Stimulated activated CD8-positive, alpha-beta memory T cell treated with anti-CD3 and anti-CD28 coated beads, Interleukin-4, amount 100 ng/mL, for 1 hour (primary cell): Measurements from ENCODE around the gene NAPA.

Source experiments
- DNase-seq, 2 donors: peaks; one replicate each; pipeline ENCODE4 v3.0.0-alpha.2; 2020; ENCODE audit warnings: low read depth in 2 of 2, low spot score in 1 of 2

The NAPA gene

GRCh38 chr19:47464675-47465419 is 50.0 kb downstream of the NAPA start:
- DNase-seq = no peak

DNA sequence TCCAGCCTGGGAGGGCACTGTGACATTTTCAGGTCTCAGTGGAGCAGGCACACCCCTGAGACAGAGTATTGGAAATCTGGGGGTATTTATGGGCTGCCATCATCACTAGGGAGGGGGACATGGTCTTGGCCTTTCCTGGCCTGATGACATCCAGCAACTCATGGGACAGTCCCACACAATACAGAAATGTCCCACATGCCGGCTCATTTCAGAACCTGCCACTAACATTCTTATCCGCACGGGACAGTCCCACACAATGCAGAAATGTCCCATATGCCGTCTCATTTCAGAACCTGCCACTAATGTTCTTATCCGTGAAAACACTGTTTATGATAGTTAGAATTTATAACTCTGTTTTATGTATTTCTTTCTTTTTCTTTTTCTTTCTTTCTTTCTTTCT is 53.0 kb downstream of the NAPA start:
- DNase-seq = no peak

- DNase-seq = no peak
Measured at GRCh38 chr19:47459477-47459876, 55.4 kb downstream of the NAPA start.

DNA sequence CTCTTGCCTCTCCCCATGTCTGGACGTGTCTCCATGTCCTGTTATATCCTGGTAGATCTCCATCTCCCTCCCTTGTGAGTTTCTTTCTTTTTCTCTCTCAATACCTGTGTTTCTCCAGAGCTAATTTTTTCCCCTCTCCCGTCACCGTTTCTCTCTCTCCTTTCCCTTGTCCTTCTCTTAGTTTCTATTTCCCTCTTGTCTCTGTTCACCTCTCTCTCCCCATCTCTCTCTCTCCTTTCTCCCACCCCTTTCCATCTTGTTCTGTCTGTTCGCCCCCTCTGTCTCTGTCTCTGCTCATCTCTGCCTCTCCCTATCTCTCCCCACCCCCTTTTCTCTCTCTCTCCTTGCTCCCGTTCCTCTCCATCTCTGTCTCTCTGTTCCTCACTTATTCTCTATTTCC is 56.2 kb downstream of the NAPA start:
- no peak for DNase-seq

GRCh38 chr19:47456721-47457474 is 58.0 kb downstream of the NAPA start:
- DNase-seq = no peak

DNA sequence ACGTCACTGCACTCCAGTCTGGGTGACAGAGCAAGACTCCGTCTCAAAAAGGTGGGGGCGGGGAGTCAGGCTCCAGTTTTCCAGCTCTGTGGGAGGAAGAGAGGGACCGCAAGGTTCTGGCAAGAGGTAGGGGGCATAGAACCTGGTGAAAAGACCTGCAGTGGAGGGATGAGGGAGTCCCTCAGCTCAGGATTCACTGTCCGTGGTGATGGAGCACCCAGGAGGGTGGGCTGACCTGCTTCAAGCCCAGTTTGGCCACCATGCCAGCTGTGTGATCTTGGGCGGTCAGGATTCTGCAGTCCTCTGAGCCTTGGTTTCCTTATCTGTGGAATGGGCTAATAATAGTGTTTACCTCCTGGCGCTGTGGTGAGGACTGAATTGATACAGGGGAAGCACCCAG is 64.4 kb downstream of the NAPA start:
- DNase-seq = no peak

DNA sequence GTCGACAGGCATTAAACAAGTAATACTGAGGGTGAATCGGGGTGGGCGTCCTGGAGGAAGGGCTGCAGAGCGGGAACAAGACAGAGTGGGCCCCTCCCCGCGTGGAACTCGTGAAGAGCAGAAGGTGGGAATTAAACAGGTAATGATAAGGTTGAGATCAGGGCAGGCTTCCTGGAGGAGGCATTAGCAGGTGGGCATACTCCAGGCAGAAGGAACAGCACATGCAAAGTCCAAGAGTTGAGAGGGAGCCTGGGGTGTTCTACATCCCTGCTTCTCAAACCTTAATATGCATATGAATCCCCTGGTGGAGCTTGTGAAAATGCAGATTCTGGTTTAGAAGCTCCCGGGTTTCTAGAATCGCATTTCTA is 66.5 kb downstream of the NAPA start:
- DNase-seq = no peak

GRCh38 chr19:47447470-47448359 is 67.1 kb downstream of the NAPA start:
- DNase-seq = no peak

- no peak for DNase-seq
Measured at GRCh38 chr19:47446534-47447469, 68.1 kb downstream of the NAPA start.

- DNase-seq = peak; percentile 44 to 70
Measured at GRCh38 chr19:47445937-47446402, 68.9 kb downstream of the NAPA start.

GRCh38 chr19:47445527-47445926 is 69.3 kb downstream of the NAPA start:
- DNase-seq = no peak

DNA sequence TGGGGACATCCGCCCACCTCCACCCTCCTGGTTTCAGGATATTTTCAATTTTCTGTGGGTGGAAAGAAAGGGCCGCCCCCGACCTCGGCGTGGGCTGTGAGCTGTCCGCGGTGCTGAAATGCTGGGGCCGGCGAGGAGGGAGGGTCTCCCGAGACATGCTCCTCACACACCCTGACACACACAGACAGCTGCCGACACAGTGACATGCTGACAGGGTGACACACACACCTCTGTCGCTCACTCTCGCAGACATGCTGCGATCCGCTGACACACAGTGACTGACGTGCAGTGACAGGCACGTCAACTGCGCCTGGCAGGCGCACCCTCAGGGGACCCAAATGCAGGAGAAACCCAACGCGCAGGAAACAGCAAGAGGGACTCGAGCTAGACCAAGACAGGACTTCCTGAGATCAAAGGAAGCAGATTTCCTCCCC is 70.5 kb downstream of the NAPA start:
- no peak for DNase-seq

GRCh38 chr19:47443331-47443730 is 71.5 kb downstream of the NAPA start:
- no peak for DNase-seq

DNA sequence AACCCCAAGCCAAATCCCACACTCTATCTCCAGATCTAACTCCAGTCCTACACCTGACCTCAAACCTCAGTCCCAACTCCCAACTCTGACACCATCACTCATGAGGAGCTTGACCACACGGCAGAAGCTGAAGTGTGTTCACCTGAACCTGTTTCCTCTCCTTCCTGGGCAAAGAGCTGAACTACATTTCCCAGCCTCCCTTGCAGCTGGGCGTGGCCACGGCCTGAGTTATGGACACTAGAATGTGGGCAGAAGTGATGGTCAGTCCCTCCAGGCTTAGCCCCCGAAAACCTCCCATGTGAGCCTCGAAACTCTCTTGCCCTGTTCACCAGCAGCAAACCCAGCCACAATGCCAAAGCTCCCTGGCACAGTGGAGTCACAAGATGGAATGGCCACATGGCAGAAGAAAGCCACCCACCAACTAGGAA is 76.1 kb downstream of the NAPA start:
- DNase-seq = no peak
